HS-27A (cell line): ENCODE results near the gene TAF1B.

Experiments
- DNase-seq: peaks from one replicate; pipeline ENCODE4 v3.0.0-alpha.2; 2012; ENCODE audit warnings: low read depth, missing footprints

Gene TAF1B

GRCh38 chr2:9808334-9809063, 34.8 kb upstream of the TAF1B start:
- DNase-seq, result no peak

GRCh38 chr2:9809064-9809356, 34.3 kb upstream of the TAF1B start:
- DNase-seq, result no peak

GRCh38 chr2:9809448-9810088, 33.7 kb upstream of the TAF1B start:
- DNase-seq, result no peak

- DNase-seq, result no peak
Measured at GRCh38 chr2:9811216-9811615, 32.1 kb upstream of the TAF1B start.

GRCh38 chr2:9811679-9812511, 31.4 kb upstream of the TAF1B start:
- no peak for DNase-seq

- no peak for DNase-seq
Measured at GRCh38 chr2:9812945-9813311, 30.3 kb upstream of the TAF1B start.

- no peak for DNase-seq
Measured at GRCh38 chr2:9813312-9814128, 29.8 kb upstream of the TAF1B start.

- no peak for DNase-seq
Measured at GRCh38 chr2:9814129-9814868, 29.0 kb upstream of the TAF1B start.

- no peak for DNase-seq
Measured at GRCh38 chr2:9815076-9815475, 28.2 kb upstream of the TAF1B start.

- no peak for DNase-seq
Measured at GRCh38 chr2:9815844-9816279, 27.4 kb upstream of the TAF1B start.

GRCh38 chr2:9818097-9818496, 25.2 kb upstream of the TAF1B start:
- DNase-seq, result no peak

GRCh38 chr2:9819551-9819950, 23.7 kb upstream of the TAF1B start:
- DNase-seq, result no peak

- DNase-seq, result no peak
Measured at GRCh38 chr2:9820020-9820973, 23.0 kb upstream of the TAF1B start.

GRCh38 chr2:9821805-9822445, 21.3 kb upstream of the TAF1B start:
- no peak for DNase-seq

GRCh38 chr2:9824441-9824840, 18.8 kb upstream of the TAF1B start:
- DNase-seq, result no peak

- DNase-seq, result no peak
Measured at GRCh38 chr2:9824956-9825720, 18.1 kb upstream of the TAF1B start.

- DNase-seq, result no peak
Measured at GRCh38 chr2:9826208-9826607, 17.1 kb upstream of the TAF1B start.

GRCh38 chr2:9830685-9831410, 12.4 kb upstream of the TAF1B start:
- DNase-seq, result no peak
